Panc1 (cell line): Measurements from ENCODE around the gene CYTH4. TPM values are rescaled to one million over a fixed set of nuclear protein-coding genes. Genes with fewer than 3 reads are reported as not detected.

Experiments used
- ATAC-seq: fragments of 200-7000 bp; cut with Tn5 transposase; 2 replicates; pipeline ENCODE4 v1.9.1; 2020; ENCODE audit warnings: mild to moderate bottlenecking, moderate library complexity
- BruUV-seq: library from RNA; stranded (reverse); fragments of 400-500 nt; replicated peaks from 2 replicates; lab custom pipeline; 2021; lab: Mats Ljungman, UMichigan
- CTCF ChIA-PET: fragments of 300-600 bp; sonication (Branson Sonifier 250); formaldehyde crosslinking; loops from one replicate; lab custom pipeline; 2022; ENCODE audit warnings: antibody characterized with exemption; lab: Charles Lee
- POLR2A ChIA-PET: fragments of 300-600 bp; sonication (Branson Sonifier 250); formaldehyde crosslinking; loops from one replicate; lab custom pipeline; 2022; ENCODE audit warnings: antibody characterized with exemption; lab: Charles Lee
- DNase-seq: peaks from one replicate; pipeline ENCODE4 v3.0.0-alpha.2; 2010; ENCODE audit warnings: low read depth, low spot score
- H3K27ac ChIP-seq: 2 replicates; pipeline ENCODE4 v1.5.1; 2011; ENCODE audit warnings: mild to moderate bottlenecking, low read length, inconsistent platforms
- H3K27me3 ChIP-seq: fragments of 200-500 bp; sonication (Bioruptor generic); 2 replicates; pipeline ENCODE4 v1.6.0; 2014; ENCODE audit warnings: low read length, inconsistent platforms; ENCODE audit not compliant: control insufficient read depth, insufficient read depth
- H3K36me3 ChIP-seq: fragments of 200-500 bp; sonication (Bioruptor generic); 2 replicates; pipeline ENCODE4 v1.5.1; 2014; ENCODE audit warnings: inconsistent platforms, mild to moderate bottlenecking, low read length, moderate library complexity; ENCODE audit not compliant: control insufficient read depth, insufficient read depth
- H3K4me1 ChIP-seq: 2 replicates; pipeline ENCODE4 v1.5.1; 2011; ENCODE audit warnings: inconsistent platforms, mild to moderate bottlenecking, low read length, moderate library complexity; ENCODE audit not compliant: control insufficient read depth, insufficient read depth
- H3K4me3 ChIP-seq, 2 experiments: 2 replicates each; pipeline ENCODE4 v1.5.1; 2011 to 2012; ENCODE audit warnings: low read depth in 2 of 2, low read length in 2 of 2, mild to moderate bottlenecking in 2 of 2, inconsistent platforms in 1 of 2, moderate library complexity in 1 of 2
- H3K9me3 ChIP-seq: fragments of 200-500 bp; sonication (Bioruptor generic); 2 replicates; pipeline ENCODE4 v1.5.1; 2014; ENCODE audit warnings: low read depth, mild to moderate bottlenecking, inconsistent platforms, low read length, moderate library complexity; ENCODE audit not compliant: control insufficient read depth, insufficient read depth
- POLR2AphosphoS5 ChIP-seq: IDR thresholded peaks from 2 replicates; pipeline ENCODE4 v1.6.1; 2012; ENCODE audit warnings: mild to moderate bottlenecking, low read depth, low read length, moderate library complexity
- SIN3A ChIP-seq: IDR thresholded peaks from 2 replicates; pipeline ENCODE4 v1.6.1; 2012; ENCODE audit warnings: low read depth, mild to moderate bottlenecking, low read length, moderate library complexity, borderline replicate concordance; ENCODE audit not compliant: insufficient read depth
- TCF7L2 ChIP-seq: IDR thresholded peaks from 2 replicates; pipeline ENCODE4 v1.6.1; 2011; ENCODE audit warnings: mild to moderate bottlenecking, low read depth, low read length, inconsistent platforms
- in situ Hi-C: cut with HindIII; loops from 2 replicates; pipeline ENCODE4 v1.10.0; 2016; ENCODE audit warnings: low sequenced_read_pairs, low pct_unique_long_range_greater_than_20kb
- intact Hi-C: fragments of 100-400 bp; cut with micrococcal nuclease; formaldehyde crosslinking; loops from one replicate; pipeline ENCODE4 v1.10.0; 2022; ENCODE audit not compliant: unreplicated experiment
- total RNA-seq: library from RNA; stranded (reverse); gene quantifications from one replicate; pipeline ENCODE4 v1.2.1, GENCODE V29; 2021; ENCODE audit not compliant: unreplicated experiment
- TF ChIP-seq, protein P1 (sequence below), 2 experiments: IDR thresholded peaks; 2 replicates each; pipeline ENCODE4 v1.6.1; 2011 to 2012; ENCODE audit warnings: low read depth in 2 of 2, control low read depth in 1 of 2, low read length in 1 of 2, mild to moderate bottlenecking in 1 of 2, moderate library complexity in 1 of 2; ENCODE audit not compliant: insufficient read depth in 1 of 2
- TF ChIP-seq, protein P2 (sequence below): fragments of 450-650 bp; IDR thresholded peaks from 2 replicates; pipeline ENCODE4 v1.5.1; 2017; ENCODE audit warnings: mild to moderate bottlenecking

Gene CYTH4
- total RNA-seq, 1 experiment from 2014 or later: 1.3 TPM

DNA sequence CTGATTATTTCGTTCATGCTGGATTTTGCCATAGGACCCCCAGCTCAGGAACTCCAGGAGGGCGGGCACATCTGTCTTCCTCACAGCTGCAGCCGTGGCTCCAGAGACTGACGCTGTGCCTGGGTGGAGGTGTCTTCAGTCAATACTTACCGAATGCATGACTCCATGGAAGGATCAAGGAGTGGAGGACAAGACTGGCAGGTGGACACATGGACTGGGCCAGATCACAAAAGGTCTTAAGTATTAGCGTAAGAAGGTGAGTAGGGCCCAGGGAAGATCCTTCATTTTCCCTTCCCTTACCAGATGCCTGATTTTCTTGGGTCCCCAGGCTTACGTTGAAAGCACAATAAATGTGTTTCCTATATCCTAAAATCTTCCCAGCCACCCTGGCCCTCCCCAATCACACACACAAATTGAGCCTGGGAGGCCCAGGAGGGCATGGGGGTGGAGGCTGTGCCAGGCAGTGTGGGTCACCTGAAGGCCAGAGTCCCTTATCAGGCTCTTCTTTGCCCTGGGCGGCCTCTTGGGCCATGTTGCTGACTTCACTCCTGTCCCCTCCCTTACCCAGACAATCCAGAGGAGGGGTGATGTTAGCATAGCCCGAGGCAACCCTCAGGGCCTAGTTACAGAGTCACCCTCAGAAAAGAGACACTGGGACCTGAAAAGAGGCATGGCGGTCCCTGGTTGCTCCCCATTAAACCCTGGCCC lies 56.4 kb downstream of the CYTH4 start:
- DNase-seq: no peak
- Histone ChIP-seq H3K36me3 (no peaks in the 10 kb centered on the region), H3K27me3 (no peaks in the 10 kb centered on the region), H3K4me1 (peaks cover 16% of the 10 kb centered on the region), H3K27ac (no peak overlapping the region), H3K4me3 (no peak overlapping the region), H3K9me3 (no peaks in the 10 kb centered on the region)
- in situ Hi-C loops: no loop called here
- TF ChIP-seq SIN3A (no peak), POLR2AphosphoS5 (no peak), TCF7L2 (no peak)
- TF ChIP-seq, protein P1, sequence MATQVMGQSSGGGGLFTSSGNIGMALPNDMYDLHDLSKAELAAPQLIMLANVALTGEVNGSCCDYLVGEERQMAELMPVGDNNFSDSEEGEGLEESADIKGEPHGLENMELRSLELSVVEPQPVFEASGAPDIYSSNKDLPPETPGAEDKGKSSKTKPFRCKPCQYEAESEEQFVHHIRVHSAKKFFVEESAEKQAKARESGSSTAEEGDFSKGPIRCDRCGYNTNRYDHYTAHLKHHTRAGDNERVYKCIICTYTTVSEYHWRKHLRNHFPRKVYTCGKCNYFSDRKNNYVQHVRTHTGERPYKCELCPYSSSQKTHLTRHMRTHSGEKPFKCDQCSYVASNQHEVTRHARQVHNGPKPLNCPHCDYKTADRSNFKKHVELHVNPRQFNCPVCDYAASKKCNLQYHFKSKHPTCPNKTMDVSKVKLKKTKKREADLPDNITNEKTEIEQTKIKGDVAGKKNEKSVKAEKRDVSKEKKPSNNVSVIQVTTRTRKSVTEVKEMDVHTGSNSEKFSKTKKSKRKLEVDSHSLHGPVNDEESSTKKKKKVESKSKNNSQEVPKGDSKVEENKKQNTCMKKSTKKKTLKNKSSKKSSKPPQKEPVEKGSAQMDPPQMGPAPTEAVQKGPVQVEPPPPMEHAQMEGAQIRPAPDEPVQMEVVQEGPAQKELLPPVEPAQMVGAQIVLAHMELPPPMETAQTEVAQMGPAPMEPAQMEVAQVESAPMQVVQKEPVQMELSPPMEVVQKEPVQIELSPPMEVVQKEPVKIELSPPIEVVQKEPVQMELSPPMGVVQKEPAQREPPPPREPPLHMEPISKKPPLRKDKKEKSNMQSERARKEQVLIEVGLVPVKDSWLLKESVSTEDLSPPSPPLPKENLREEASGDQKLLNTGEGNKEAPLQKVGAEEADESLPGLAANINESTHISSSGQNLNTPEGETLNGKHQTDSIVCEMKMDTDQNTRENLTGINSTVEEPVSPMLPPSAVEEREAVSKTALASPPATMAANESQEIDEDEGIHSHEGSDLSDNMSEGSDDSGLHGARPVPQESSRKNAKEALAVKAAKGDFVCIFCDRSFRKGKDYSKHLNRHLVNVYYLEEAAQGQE (IDR thresholded peaks at IDR 0.05; ENCODE audit: insufficient read depth in 1 of 2, low read depth in 2 of 2, low read length in 1 of 2): no peak
- TF ChIP-seq, protein P2, sequence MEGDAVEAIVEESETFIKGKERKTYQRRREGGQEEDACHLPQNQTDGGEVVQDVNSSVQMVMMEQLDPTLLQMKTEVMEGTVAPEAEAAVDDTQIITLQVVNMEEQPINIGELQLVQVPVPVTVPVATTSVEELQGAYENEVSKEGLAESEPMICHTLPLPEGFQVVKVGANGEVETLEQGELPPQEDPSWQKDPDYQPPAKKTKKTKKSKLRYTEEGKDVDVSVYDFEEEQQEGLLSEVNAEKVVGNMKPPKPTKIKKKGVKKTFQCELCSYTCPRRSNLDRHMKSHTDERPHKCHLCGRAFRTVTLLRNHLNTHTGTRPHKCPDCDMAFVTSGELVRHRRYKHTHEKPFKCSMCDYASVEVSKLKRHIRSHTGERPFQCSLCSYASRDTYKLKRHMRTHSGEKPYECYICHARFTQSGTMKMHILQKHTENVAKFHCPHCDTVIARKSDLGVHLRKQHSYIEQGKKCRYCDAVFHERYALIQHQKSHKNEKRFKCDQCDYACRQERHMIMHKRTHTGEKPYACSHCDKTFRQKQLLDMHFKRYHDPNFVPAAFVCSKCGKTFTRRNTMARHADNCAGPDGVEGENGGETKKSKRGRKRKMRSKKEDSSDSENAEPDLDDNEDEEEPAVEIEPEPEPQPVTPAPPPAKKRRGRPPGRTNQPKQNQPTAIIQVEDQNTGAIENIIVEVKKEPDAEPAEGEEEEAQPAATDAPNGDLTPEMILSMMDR: no peak
- intact Hi-C loops: no loop called here
- CTCF ChIA-PET: no interaction called here
- BruUV-seq: no TSS peak
- POLR2A ChIA-PET: no interaction called here
- no peak for ATAC-seq

DNA sequence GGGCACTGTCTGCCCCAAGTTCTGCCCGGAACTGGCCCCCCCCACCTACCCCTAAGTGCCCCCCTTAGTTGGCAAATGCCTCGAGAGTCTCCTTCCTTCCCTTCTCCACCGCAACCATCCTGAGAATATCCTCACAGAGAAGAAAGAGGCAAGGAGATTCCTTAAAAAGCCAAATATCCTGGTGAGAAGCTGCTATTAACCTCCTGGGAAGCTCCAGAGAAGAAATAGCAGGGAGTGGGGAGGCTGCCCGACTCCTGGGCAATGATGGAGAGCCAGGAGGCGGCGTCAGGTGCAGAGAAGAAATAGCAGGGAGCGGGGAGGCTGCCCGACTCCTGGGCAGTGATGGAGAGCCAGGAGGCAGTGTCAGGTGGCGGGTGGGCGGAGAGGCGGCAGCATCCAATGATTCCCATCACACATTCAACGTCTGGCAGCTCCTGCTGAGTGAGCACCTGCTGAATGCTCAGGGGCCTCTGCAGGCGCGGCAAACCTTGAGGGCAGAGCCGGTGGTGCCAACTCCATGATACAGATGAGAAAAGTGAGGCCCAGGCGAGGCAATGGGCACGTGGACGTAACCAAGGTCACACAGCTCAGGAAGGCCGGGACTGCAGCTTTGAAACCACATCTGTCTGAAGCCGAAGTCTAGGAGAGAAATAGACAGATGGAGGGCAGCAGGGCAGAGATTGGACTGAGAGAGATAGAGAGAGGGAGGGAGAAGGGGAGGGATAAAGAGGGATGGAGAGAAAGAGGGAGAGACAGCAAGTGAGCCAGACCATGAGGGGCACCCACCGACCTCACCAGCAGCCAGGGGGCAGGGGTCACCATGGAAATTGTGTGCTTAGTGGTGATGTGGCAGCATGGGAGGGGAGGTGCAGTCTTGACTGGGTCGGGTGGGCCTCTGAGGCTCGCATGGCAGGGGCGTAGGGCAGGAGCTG lies 58.3 kb downstream of the CYTH4 start:
- H3K9me3 ChIP-seq: no peaks in the 10 kb centered on the region
- H3K27ac ChIP-seq: no peak overlapping the region
- ATAC-seq: no peak
- ChIA-PET CTCF (no interaction called here), POLR2A (interaction anchor here (0.5 to 1.0 kb wide), 2 partner anchors 28 to 338 kb away, joined by 3 to 7 read pairs; no protein-coding TSS in a partner anchor)
- in situ Hi-C loops (no loop called here), intact Hi-C loops (no loop called here)
- H3K4me1 ChIP-seq: peaks cover 12% of the 10 kb centered on the region
- no peak for DNase-seq
- no peak overlapping the region for H3K4me3 ChIP-seq
- no TSS peak for BruUV-seq
- TF ChIP-seq, protein P1 (IDR thresholded peaks at IDR 0.05; ENCODE audit: insufficient read depth in 1 of 2, low read depth in 2 of 2, low read length in 1 of 2): no peak
- TF ChIP-seq, protein P2: no peak
- TF ChIP-seq POLR2AphosphoS5 (no peak), SIN3A (no peak), TCF7L2 (no peak)
- no peaks in the 10 kb centered on the region for H3K27me3 ChIP-seq
- no peaks in the 10 kb centered on the region for H3K36me3 ChIP-seq
